Vagina (tissue), 2 donors: ENCODE measurements around the gene RORC.

ENCODE experiments used
- CTCF ChIP-seq, 3 experiments: fragments of 450-650 bp in 2 of 3; fragments of 200-600 bp in 1 of 3; sonication (generic) in 1 of 3; IDR thresholded peaks; one replicate each; pipeline ENCODE4 v1.5.1; 2017 to 2019; ENCODE audit warnings: antibody characterized with exemption in 3 of 3, mild to moderate bottlenecking in 2 of 3, moderate library complexity in 2 of 3
- POLR2A ChIP-seq, 2 donors: fragments of 450-650 bp; IDR thresholded peaks; one replicate each; pipeline ENCODE4 v1.6.1; 2017; ENCODE audit warnings: antibody characterized with exemption in 2 of 2, mild to moderate bottlenecking in 2 of 2, moderate library complexity in 2 of 2

DNA sequence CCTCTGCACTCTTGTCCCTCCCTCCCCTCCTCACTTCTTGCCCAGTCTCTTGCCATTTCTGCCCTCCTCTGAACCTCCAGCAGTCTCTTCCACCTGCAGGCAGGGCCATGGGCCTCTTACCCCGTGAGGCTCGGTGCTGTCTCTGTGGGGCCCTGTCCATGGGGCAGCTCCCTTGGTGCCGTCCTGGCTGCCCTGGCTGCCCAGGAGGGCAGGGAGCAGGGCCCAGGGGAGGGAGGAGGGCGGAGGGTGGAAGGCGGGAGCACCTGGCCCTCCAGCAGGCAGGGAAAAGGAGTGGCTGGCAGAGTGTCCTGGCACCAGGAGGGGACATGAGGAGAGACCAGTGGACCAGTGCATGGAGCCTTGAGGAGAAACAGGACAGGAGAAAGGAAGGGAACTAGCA lies at the start of gene RORC:
- TF ChIP-seq CTCF (IDR thresholded peaks at IDR 0.05) (no peak), POLR2A (IDR thresholded peaks at IDR 0.05) (no peak)
